GM23338 (cell line): ENCODE measurements around the gene AKR1C1.

ENCODE experiments used
- CREB1 ChIP-seq: fragments of 250-450 bp; sonication (Bioruptor Pico); IDR thresholded peaks from 2 replicates; pipeline ENCODE4 v1.5.0; 2020; ENCODE audit warnings: low read depth, mild to moderate bottlenecking, moderate library complexity
- EZH2 ChIP-seq: fragments of 200-600 bp; sonication (generic); IDR thresholded peaks from one replicate; pipeline ENCODE4 v1.8.0; 2017; ENCODE audit warnings: antibody characterized with exemption, mild to moderate bottlenecking, low read depth; ENCODE audit not compliant: unreplicated experiment
- EZH2phosphoT487 ChIP-seq: fragments of 200-600 bp; sonication (generic); IDR thresholded peaks from one replicate; pipeline ENCODE4 v1.8.1; 2018; ENCODE audit warnings: antibody characterized with exemption; ENCODE audit not compliant: unreplicated experiment
- JUNB ChIP-seq: IDR thresholded peaks from one replicate; pipeline ENCODE4 v1.6.1; 2016; ENCODE audit warnings: antibody characterized with exemption; ENCODE audit not compliant: unreplicated experiment
- POLR2AphosphoS5 ChIP-seq: IDR thresholded peaks from 2 replicates; pipeline ENCODE4 v1.6.1; 2016; ENCODE audit warnings: antibody characterized with exemption, low read depth
- STAT1 ChIP-seq: IDR thresholded peaks from one replicate; pipeline ENCODE4 v1.6.1; 2016; ENCODE audit warnings: antibody characterized with exemption; ENCODE audit not compliant: unreplicated experiment
- TF ChIP-seq, protein P1 (sequence below), 2 experiments: fragments of 200-600 bp in 1 of 2; sonication (generic) in 1 of 2; conservative IDR thresholded peaks; 2 replicates each; pipeline versions ENCODE4 v1.5.1 to v1.6.1; 2016 to 2017; ENCODE audit warnings: antibody characterized with exemption in 2 of 2, low read depth in 2 of 2, mild to moderate bottlenecking in 2 of 2, moderate library complexity in 1 of 2
- TF ChIP-seq, protein P2 (sequence below): IDR thresholded peaks from one replicate; pipeline ENCODE4 v1.6.1; 2018; ENCODE audit warnings: antibody characterized with exemption; ENCODE audit not compliant: unreplicated experiment
- TF ChIP-seq, protein P3 (sequence below): IDR thresholded peaks from 2 replicates; pipeline ENCODE4 v1.6.1; 2016; ENCODE audit warnings: antibody characterized with exemption

DNA sequence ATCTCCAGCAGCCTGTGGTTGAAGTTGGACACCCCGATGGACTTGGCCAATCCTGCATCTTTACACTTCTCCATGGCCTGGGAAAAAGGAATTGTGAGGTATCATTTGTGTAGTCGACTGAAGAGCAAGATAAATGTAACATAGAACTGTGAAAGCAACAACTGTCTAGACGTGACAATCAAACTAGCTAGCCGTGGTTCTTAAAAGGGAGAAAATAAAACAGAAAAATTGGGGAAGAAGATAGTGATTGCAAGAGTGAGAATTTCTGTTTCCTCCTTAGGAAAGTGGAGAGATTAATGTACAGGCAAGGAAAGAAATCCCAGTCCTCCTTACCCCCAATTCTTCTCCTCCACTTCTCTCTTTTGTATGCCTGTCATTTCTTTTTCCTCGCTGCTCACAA lies 35.5 kb downstream of the AKR1C1 start:
- TF ChIP-seq, protein P1, sequence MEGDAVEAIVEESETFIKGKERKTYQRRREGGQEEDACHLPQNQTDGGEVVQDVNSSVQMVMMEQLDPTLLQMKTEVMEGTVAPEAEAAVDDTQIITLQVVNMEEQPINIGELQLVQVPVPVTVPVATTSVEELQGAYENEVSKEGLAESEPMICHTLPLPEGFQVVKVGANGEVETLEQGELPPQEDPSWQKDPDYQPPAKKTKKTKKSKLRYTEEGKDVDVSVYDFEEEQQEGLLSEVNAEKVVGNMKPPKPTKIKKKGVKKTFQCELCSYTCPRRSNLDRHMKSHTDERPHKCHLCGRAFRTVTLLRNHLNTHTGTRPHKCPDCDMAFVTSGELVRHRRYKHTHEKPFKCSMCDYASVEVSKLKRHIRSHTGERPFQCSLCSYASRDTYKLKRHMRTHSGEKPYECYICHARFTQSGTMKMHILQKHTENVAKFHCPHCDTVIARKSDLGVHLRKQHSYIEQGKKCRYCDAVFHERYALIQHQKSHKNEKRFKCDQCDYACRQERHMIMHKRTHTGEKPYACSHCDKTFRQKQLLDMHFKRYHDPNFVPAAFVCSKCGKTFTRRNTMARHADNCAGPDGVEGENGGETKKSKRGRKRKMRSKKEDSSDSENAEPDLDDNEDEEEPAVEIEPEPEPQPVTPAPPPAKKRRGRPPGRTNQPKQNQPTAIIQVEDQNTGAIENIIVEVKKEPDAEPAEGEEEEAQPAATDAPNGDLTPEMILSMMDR (conservative IDR thresholded peaks at IDR 0.05; ENCODE audit: low read depth in 2 of 2): no peak
- TF ChIP-seq, protein P2, sequence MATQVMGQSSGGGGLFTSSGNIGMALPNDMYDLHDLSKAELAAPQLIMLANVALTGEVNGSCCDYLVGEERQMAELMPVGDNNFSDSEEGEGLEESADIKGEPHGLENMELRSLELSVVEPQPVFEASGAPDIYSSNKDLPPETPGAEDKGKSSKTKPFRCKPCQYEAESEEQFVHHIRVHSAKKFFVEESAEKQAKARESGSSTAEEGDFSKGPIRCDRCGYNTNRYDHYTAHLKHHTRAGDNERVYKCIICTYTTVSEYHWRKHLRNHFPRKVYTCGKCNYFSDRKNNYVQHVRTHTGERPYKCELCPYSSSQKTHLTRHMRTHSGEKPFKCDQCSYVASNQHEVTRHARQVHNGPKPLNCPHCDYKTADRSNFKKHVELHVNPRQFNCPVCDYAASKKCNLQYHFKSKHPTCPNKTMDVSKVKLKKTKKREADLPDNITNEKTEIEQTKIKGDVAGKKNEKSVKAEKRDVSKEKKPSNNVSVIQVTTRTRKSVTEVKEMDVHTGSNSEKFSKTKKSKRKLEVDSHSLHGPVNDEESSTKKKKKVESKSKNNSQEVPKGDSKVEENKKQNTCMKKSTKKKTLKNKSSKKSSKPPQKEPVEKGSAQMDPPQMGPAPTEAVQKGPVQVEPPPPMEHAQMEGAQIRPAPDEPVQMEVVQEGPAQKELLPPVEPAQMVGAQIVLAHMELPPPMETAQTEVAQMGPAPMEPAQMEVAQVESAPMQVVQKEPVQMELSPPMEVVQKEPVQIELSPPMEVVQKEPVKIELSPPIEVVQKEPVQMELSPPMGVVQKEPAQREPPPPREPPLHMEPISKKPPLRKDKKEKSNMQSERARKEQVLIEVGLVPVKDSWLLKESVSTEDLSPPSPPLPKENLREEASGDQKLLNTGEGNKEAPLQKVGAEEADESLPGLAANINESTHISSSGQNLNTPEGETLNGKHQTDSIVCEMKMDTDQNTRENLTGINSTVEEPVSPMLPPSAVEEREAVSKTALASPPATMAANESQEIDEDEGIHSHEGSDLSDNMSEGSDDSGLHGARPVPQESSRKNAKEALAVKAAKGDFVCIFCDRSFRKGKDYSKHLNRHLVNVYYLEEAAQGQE: no peak
- TF ChIP-seq EZH2phosphoT487 (no peak), CREB1 (CRISPR knock-in tag) (no peak), POLR2AphosphoS5 (no peak), EZH2 (no peak), JUNB (no peak), STAT1 (no peak)
- TF ChIP-seq, protein P3, sequence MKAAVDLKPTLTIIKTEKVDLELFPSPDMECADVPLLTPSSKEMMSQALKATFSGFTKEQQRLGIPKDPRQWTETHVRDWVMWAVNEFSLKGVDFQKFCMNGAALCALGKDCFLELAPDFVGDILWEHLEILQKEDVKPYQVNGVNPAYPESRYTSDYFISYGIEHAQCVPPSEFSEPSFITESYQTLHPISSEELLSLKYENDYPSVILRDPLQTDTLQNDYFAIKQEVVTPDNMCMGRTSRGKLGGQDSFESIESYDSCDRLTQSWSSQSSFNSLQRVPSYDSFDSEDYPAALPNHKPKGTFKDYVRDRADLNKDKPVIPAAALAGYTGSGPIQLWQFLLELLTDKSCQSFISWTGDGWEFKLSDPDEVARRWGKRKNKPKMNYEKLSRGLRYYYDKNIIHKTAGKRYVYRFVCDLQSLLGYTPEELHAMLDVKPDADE: no peak
